Posterior vena cava (tissue), 2 donors: ENCODE data around the gene BBS12. TPM values are rescaled to one million over a fixed set of nuclear protein-coding genes. Genes with fewer than 3 reads are reported as not detected.

Experiments
- DNase-seq: peaks from one replicate; pipeline ENCODE4 v3.0.0-alpha.2; 2020; ENCODE audit warnings: low spot score
- intact Hi-C, 2 donors: fragments of 100-400 bp; cut with DNase I; formaldehyde crosslinking; loops; one replicate each; pipeline versions ENCODE4 v1.14.1 to v1.14.2; 2022 to 2023
- total RNA-seq, 2 donors: library from RNA; stranded (reverse); fragmentation: NEBNext Ultra II Directional; extraction: Animal tissue kit (Norgen Biotek cat#: 25700); gene quantifications; one replicate each; pipeline ENCODE4 v1.2.1, GENCODE V29; 2021
- donor health status: DM: yes; HTN: yes; CAD: no.
- donor health status: DM: yes; HTN: yes; CAD: no.

BBS12 gene
- total RNA-seq, 2 donors from 2014 or later: 3.1 to 3.8 TPM

DNA sequence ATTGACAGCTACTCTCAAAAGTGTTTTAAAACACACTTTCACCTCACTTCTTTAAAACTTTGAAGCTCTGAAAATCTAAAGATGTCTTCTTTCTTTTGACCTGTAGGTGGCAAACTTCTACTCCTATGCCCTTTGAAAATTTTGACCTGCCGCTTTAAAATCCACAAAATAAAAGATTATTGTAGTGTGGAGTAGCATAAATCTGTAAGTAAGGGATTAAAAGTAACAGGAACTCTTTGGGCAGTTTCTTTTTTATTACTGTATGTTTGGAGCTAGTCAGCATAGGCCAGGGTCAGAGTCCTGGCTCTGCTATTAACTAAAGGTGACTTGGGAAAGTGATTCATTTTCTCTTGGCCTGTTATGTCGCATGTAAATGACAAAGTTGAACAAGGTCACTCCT, 25.5 kb downstream of the BBS12 start:
- no peak for DNase-seq
- intact Hi-C loops: loop anchor here (5.0 to 10.0 kb wide), 2 partner anchors 154 to 167 kb away; partner anchors contain the start of gene NUDT6 (in 1 of the 2)

DNA sequence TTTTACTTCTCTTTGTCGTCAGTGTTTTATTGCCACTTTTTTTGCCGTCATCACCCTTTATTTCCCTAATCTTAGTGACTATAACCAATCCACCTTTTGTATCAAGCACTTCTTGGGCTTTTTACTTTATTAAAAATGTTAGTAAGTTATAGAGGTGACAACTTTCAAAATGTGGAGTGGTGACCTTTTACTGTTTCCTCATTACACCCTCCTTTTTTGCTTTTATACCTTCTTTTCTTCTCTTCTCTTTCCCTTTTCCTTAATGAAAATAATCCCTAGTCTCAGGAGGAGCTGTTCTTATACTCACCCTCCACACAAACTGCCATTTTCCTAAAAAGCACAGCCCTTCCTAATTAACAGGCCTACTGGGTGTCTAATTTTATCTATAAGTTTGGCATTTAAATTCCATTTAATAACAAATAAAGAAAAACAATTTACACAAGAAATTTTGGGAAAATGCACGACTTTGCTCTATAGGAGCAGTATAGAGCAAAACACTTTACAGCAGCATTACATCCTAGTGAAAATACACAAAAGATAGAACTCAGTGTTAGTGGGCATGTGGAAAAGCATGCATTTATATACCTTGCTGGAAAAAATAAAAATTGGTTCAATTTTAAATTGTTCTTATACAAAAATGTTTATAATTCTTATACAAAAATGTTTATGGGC, 27.3 kb downstream of the BBS12 start:
- intact Hi-C loops: loop anchor here (5.0 to 10.0 kb wide), 2 partner anchors 153 to 165 kb away; partner anchors contain the start of gene NUDT6 (in 1 of the 2)
- DNase-seq: no peak

DNA sequence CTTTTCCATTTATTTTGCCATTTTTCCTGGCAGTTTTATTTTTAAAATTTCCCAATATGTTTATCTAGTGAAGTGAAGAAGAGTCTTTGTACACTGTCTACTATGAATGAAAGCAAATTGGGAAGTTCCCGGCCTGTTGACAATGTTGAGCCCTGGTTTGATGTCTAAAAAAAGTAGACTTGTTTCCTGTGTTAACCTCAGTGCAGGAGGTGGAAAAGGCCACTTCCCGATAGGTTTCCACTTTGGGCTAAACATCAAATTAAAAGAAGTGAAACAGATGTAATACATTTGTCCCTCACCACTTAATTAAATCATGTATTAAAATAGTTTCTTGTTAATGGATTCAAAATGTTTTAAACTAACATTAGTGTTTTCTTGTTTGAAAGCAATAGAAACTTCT, 30.0 kb downstream of the BBS12 start:
- no peak for DNase-seq
- intact Hi-C loops: no loop called here

DNA sequence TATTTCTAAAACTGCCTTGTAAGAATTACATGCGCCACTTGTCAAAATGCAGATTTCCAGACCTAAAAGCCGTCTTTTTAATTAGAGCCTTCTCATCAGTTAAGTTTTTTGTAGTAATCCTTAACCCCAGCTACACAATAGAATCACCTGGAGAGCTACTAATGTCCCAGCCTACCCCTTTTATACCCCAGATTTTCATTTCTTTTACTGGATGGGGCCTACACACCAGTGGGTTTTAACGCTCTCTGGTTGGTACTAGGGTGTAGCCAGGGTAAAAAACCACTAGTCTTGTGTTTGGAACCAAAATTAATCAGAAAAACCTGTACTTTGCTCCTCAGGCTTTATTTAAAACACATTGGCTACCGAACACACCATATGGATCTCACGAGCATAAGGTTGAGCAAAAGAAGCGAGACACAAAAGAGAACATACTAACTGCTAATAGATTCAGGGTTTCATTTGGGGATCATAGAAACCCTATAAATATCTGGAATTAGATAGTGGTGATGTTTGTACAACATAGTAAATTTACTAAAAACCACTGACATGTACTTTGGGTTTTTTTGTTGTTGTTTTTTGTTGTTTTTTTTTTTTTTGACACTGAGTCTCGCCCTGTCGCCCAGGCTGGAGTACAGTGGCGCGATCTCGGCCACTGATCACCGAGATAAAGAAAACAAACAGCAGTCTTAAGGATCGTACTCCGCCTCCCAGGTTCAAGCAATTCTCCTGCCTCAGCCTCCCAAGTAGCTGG, 30.6 kb downstream of the BBS12 start:
- intact Hi-C loops: no loop called here
- DNase-seq: no peak

DNA sequence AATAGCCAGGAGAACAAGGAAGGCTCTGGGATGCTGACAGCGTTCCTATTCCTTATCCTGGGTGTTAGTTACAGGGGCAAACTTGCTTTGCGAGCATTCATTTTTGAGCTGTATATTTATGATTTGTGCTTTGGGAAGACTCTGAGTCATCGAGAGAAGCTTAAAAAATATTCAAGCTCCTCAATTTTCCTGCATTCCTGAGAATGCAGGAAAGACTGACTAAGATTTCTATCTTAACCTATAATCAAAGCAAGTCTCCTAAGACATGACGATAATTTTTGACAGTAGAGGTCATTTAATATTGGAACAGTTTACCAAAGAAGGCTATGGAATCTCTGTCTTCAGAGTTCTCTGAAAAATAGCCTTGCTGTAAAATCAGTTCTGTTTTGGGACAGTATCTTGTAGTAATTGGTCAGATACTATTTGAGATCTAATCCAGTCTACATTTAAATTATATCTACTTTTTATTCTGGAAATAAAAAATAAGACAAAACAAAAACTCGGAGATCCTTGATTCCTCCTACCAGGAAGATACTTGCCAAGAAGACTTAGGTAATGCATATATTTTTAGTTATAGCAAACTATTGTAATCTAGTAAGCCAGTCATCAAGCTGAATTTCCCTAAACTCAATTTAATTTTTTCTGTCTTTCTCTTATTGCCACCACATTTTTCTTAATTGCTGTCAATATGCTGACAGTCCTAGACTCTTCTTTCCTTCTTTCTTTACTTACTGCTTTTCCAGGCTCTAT, 31.7 kb downstream of the BBS12 start:
- no peak for DNase-seq
- intact Hi-C loops: no loop called here

DNA sequence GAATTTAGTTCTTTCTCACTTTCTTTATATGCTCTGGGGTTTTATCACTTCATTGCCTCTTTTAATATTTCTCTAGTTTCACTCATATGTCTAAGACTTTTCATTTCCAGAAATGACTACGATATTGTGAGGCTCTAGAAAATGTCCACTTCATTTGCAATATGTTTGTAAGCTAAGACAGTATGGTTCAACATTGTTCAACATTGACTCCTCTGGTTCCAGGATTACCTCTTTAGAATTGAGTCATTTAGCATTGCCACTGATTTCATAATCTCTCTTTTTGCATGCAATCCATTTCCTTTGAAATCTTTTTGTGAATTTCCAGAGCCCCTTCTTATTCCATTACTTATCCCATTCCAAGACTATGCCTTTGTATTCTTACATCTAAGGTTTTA, 32.3 kb downstream of the BBS12 start:
- intact Hi-C loops: no loop called here
- DNase-seq: no peak

DNA sequence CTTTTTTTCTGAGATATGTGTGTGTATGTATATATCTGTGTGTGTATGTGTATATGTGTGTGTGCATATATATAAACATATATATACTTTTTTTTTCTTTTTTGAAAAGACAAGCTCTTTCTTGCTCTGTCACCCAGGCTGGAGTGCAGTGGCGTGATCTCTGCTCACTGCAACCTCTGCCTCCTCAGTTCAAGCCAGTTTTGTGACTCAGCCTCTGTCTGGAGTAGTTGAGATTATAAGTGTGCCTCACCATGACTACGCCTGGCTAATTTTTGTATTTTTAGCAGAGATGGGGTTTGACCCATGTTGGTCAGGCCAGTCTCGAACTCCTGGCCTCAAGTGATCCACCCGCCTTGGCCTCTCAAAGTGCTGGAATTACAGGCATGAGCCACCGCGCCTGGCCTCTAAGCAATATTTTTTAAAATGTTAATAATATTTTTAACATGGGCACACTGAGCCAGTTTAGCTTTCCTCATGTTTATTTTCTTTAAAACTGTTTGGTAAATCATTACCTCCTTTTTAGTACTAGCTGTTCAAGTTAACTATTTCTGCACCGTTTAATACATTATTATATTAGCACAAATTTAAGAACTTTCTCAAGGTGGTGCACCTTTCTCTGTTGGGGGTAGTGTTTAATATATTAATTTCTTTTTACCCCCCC, 33.3 kb downstream of the BBS12 start:
- no peak for DNase-seq
- intact Hi-C loops: no loop called here

DNA sequence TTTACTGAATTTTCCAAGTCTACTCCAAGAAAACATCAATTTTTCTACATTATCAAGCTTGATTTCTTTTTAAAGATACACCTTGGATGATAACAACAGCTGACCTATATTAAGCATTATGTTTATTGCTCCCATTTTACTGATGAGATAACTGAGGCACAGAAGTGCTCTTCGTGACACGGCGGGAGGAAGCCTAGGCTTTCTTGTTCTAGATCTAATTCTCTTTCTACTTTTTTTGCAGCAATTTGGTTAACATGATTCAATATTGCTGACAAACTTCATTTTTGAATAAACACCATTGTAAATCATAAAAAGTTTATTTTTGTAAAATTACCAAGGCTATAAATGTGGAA, 33.8 kb downstream of the BBS12 start:
- intact Hi-C loops: no loop called here
- no peak for DNase-seq

DNA sequence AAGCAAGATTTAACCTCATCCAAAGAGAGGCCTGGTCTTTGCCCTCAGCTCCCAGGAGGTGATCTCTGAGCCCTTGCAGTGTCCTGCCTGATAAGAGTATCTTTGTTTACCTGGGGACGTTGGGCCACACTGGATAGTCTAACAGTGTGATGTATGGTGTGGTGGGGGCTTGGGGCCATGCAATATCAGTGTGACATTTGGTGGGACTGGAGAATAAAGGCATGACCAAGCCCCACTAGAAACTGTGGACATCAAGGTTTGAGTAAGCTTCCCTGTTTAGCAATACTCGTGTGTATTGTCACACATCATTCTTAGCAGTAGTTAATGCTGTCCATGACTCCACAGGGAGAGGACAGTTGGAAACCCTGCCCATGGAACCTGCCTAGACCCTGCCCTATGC, 34.4 kb downstream of the BBS12 start:
- intact Hi-C loops: no loop called here
- DNase-seq: no peak

DNA sequence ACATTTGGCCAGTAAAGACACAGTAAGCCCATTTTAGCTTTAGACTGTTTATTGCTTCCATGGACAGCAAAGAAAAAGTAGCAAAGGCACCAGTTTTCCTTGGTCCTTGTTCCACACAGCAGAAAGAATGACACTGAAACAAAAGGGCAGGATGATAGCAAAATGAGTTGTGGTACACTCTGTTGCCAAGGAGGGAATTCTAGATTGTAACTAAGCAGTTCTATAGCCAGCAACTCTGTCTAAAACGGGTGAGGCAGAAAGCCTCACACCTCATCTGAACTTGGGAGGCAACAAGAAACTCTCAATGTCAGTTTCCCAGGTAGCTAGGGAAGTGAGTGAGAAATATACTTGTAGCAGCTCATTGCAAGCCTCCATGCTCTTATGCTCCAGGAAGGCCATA, 39.2 kb downstream of the BBS12 start:
- intact Hi-C loops: no loop called here
- no peak for DNase-seq

DNA sequence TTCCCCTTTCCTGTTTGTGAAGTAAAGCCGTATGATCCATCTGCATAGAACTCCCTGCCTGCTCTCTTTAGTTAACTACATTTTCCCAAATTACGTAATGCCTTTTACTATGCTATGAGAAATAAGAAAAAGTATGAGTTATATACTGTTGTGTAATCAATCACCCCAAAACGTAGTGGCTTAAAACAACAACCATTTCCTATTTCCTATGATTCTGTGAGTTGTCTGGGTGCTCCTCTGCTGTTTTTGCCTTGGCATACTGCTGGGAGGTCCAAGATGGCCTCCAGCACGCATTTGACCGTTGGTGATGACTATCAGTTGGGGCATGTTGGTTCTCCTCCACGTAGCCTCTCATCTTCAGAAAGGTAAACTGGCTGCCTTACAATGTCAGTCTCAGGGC, 39.8 kb downstream of the BBS12 start:
- no peak for DNase-seq
- intact Hi-C loops: no loop called here

DNA sequence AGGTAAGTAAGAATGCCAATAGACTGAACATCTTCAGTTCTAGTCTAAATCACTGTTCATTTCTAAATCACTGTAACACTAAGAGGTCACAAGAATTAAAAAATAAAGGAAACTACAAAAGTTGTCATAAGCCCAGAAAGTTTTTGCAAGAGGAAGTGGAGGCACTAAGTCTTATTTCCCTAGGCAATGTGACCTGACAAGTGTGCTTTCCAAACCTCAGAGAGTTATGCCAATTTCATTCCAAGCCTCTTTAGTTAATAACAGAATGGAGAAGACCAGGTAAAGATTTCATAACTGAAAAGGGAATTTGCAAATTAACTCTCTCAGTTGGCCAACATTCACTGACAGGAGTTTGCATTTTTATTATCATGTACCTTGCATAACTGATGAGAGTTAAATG, 40.5 kb downstream of the BBS12 start:
- DNase-seq: no peak
- intact Hi-C loops: no loop called here

DNA sequence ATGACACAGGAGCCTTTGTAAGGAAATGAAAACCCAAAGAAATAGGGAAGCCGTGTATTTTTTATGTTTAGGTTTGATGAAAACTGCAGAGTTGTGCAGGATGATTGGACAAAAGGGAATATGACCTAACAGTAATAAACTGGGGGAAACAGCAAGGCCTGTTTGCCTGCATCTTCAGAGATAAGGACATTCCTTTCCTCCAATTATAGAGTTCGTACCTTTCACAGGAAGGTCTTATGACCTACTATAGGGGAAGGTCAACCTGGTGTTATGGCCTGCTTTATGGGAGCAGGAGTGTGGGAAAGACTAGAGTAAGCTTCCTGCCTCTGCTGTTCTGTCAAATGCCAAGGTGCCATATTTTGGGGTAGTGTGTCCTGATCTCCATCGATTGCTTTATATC, 42.5 kb downstream of the BBS12 start:
- intact Hi-C loops: no loop called here
- DNase-seq: no peak

DNA sequence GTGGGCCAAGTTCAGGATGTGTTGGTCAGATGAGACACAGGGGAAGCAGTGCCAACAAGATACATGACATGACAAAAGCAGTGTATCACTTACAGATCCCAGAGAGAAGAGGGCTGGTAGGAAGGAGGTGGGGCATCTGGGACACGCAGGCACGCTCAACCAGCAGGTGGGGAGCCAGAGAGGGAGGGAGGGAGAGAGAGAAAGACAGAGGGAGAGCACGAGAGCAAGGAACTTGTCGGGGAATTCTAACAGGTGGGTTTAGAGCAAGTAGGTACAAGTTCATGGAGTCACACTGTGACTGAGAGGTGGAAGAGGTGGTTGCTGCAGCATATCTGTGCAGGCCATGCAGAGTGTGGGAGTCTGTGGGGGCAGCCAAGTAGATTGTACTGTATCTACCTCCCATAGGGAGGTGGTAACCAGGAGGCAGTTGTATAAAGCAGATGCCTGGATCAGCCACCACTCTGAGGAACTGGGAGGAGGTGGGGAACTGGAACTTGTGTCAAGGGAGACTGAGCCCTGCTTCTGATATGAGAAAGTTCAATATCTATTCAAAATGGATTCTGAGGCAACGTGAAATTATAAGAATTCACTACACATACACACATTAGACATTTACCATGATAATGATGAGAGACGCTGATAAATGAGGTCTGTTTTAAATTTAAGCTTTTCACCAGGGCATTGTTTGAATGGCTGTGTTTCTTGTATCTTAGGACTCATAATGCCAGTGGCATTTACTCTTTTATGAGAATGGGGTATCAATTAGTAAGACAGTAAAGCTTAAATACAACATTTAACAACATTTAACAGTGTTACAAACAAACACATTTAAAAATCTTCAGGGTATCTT, 43.7 kb downstream of the BBS12 start:
- DNase-seq: no peak
- intact Hi-C loops: no loop called here

DNA sequence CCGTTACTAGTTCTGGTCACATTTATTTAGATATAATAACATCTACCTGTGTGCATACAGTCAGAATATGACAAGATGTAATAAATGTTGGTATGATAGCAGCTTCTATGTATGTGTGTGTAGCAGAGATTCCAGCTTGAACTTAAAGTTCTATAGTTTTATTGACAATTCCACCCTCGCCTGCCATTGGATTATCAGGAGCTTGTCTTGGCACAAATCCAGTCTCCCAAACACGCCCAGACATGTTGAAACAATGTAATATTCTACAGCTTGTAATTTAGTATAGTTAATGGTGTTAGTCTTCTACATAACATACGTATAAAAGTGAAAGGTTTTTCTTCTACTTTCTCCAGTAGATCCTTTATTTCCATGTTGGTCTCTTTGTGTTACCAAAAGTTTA, 44.4 kb downstream of the BBS12 start:
- no peak for DNase-seq
- intact Hi-C loops: no loop called here

DNA sequence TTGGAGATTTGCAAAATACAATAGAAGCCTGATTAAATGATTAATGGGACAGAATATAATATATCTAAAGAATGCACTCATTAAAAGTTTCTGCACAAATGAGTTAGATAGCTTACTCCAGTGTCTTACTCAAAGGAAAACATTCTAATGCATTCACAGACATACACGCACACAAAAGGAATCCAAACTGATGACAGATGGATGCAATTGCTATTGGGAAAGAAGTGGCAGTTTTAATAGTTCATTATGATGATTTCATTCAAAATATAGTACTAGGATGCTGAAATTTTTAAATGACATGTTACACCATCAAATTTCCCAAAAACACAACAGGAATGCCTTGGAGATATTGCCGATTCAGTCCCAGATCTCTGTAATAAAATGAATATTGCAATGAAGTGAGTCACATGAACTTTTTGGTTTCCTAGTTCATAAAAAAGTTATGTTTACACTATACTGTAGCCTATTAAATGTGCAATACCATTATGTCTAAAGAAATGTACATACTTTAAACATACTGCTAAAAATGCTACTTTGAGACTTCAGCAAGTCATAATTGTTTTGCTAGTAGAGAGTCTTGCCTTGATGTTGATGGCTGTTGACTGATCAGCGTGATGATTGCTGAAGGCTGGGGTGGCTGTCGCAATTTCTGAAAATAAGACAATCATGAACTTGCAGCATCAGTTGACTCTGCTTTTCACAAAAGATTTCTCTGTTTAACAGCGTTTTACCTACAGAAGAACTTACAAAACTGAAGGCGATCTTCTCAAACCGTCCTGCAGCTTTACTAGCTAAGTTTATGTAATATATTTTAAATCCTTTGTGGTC, 45.6 kb downstream of the BBS12 start:
- DNase-seq: no peak
- intact Hi-C loops: no loop called here

DNA sequence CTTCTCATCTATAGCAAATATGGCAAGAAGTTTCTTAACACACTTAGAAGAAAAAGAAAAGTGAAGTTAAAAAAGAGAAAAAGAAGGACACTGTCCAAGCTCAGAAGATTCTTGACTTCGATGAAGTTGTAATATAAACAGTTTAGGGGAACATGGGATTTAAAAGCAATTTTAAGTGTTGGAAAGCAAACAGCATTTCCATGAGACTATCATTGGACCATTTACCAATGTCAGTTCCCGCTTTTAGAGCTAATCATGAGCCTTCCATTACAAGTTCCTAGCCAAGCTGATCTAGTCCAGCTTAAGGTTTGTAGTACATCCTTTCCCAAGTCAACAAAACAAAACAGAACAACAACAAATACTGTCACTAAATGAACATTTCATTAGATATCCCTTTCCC, 49.0 kb downstream of the BBS12 start:
- intact Hi-C loops: no loop called here
- DNase-seq: no peak
